ENCODE results near the gene FLYWCH2. TPM values are rescaled to one million over a fixed set of nuclear protein-coding genes. Genes with fewer than 3 reads are reported as not detected.

Gene FLYWCH2
- total and polyA plus RNA-seq, 2 of the 8 experiments (the other 6 are each of a cell fraction or from before 2014, with no cell fraction given): 16.4 to 30.7 TPM

- TF ChIP-seq USF2 (IDR thresholded peaks at IDR 0.05; ENCODE audit: low read length): no peak
- no peak for TF ChIP-seq CTBP2 (IDR thresholded peaks at IDR 0.05; ENCODE audit: borderline replicate concordance, insufficient read depth, insufficient read length, low read length)
- no peak for TF ChIP-seq CTCF (IDR thresholded peaks at IDR 0.05; ENCODE audit: control extremely low read depth in 1 of 3, insufficient read depth in 1 of 3, low read depth in 1 of 3, low read length in 3 of 3)
- TF ChIP-seq POLR2A (IDR thresholded peaks at IDR 0.05; ENCODE audit: control extremely low read depth in 1 of 2, low read depth in 2 of 2, low read length in 2 of 2): no peak
- TF ChIP-seq BACH1 (IDR thresholded peaks at IDR 0.05; ENCODE audit: low read length): no peak
- TF ChIP-seq POU5F1 (IDR thresholded peaks at IDR 0.05; ENCODE audit: low read depth, low read length): no peak
These were observed 40.5 kb downstream of the FLYWCH2 start (continued) for GRCh38 chr16:2923481-2923880.
